ENCODE results near the gene QPCT.

The QPCT gene

GRCh38 chr2:37324786-37325624 is 19.4 kb upstream of the QPCT start, which contains the start of gene PRKD3:
Gene PRKD3, minus strand, starts transcription at chr2:37324833. Its CDS starts 8,309 bp downstream, at chr2:37316524.
- peak; percentile 26 to 75 for DNase-seq

- peak in 1 of 2 donors; percentile 11 for DNase-seq
Observed at GRCh38 chr2:37325625-37326071, 18.8 kb upstream of the QPCT start.

GRCh38 chr2:37326285-37326684 is 18.1 kb upstream of the QPCT start:
- peak; percentile 85 to 88 for DNase-seq

- DNase-seq: no peak
Observed at GRCh38 chr2:37326866-37327634, 17.4 kb upstream of the QPCT start.

- peak; percentile 53 to 63 for DNase-seq
Observed at GRCh38 chr2:37330681-37331080, 13.7 kb upstream of the QPCT start.

GRCh38 chr2:37332560-37332959 is 11.9 kb upstream of the QPCT start:
- DNase-seq: no peak

- DNase-seq: no peak
Observed at GRCh38 chr2:37333256-37333655, 11.2 kb upstream of the QPCT start.

GRCh38 chr2:37335604-37336003 is 8.8 kb upstream of the QPCT start:
- DNase-seq: no peak

GRCh38 chr2:37337620-37338280 is 6.7 kb upstream of the QPCT start:
- DNase-seq: no peak

- DNase-seq: no peak
Observed at GRCh38 chr2:37338933-37339332, 5.5 kb upstream of the QPCT start.

GRCh38 chr2:37340637-37341036 is 3.8 kb upstream of the QPCT start:
- DNase-seq: no peak

GRCh38 chr2:37342591-37343220 is 1.7 kb upstream of the QPCT start:
- DNase-seq: no peak

GRCh38 chr2:37343537-37344434 is 644 bp upstream of the QPCT start:
- DNase-seq: peak; percentile 72 to 81

GRCh38 chr2:37348155-37348554 is 3.7 kb downstream of the QPCT start:
- no peak for DNase-seq

GRCh38 chr2:37349231-37349860 is 4.9 kb downstream of the QPCT start:
- peak; percentile 27 to 64 for DNase-seq

- DNase-seq: no peak
Observed at GRCh38 chr2:37350034-37350433, 5.6 kb downstream of the QPCT start.

- no peak for DNase-seq
Observed at GRCh38 chr2:37354531-37354930, 10.1 kb downstream of the QPCT start.

GRCh38 chr2:37355735-37356134 is 11.3 kb downstream of the QPCT start:
- DNase-seq: no peak

GRCh38 chr2:37356299-37356698 is 11.9 kb downstream of the QPCT start:
- no peak for DNase-seq

GRCh38 chr2:37357069-37357468 is 12.6 kb downstream of the QPCT start:
- no peak for DNase-seq

GRCh38 chr2:37357530-37357929 is 13.1 kb downstream of the QPCT start:
- no peak for DNase-seq
